Psoas muscle (tissue), 8 donors: ENCODE results near the gene OR5AC2. TPM values are rescaled to one million over a fixed set of nuclear protein-coding genes. Genes with fewer than 3 reads are reported as not detected.

ENCODE experiments used
- ATAC-seq, 4 donors: fragments of 200-7000 bp; cut with Tn5 transposase; one replicate each; pipeline ENCODE4 v1.9.1; 2020; ENCODE audit warnings: moderate library complexity in 3 of 4, mild to moderate bottlenecking in 2 of 4
- DNase-seq, 2 donors: peaks; one replicate each; pipeline ENCODE4 v3.0.0-alpha.2; 2020
- H3K27ac ChIP-seq: fragments of 200-600 bp; one replicate; pipeline ENCODE4 v1.8.0; 2022
- H3K27me3 ChIP-seq, 3 donors: fragments of 200-600 bp in 1 of 3; one replicate each; pipeline versions ENCODE4 v1.6.1 to v1.8.0; 2013 to 2022; ENCODE audit warnings: low read length in 2 of 3, mild to moderate bottlenecking in 2 of 3, moderate library complexity in 1 of 3; ENCODE audit not compliant: insufficient read depth in 3 of 3
- H3K36me3 ChIP-seq, 2 donors: fragments of 200-600 bp in 1 of 2; one replicate each; pipeline versions ENCODE4 v1.6.1 to v1.8.0; 2013 to 2022; ENCODE audit warnings: low read depth in 1 of 2, mild to moderate bottlenecking in 1 of 2, moderate library complexity in 1 of 2; ENCODE audit not compliant: insufficient read depth in 1 of 2
- H3K4me1 ChIP-seq: fragments of 200-600 bp; one replicate; pipeline ENCODE4 v1.8.0; 2022
- H3K4me3 ChIP-seq: fragments of 200-600 bp; one replicate; pipeline ENCODE4 v1.8.0; 2022; ENCODE audit warnings: mild to moderate bottlenecking
- H3K9me3 ChIP-seq: fragments of 200-600 bp; one replicate; pipeline ENCODE4 v1.8.0; 2022
- WGBS, 3 donors: extraction: QIAGEN DNeasy Blood & Tissue Kit; methylation state at CpG; one replicate each; pipeline versions ENCODE4 v1.1.6 to v1.1.7; 2013; 5-methylcytosine and 5-hydroxymethylcytosine counted together
- intact Hi-C, 2 donors: fragments of 100-400 bp; cut with DNase I; formaldehyde crosslinking; loops; one replicate each; pipeline versions ENCODE4 v1.11.0 to v1.14.2; 2022
- polyA plus RNA-seq, 3 donors: library from polyadenylated mRNA; stranded (reverse); fragments of 200-250 nt; gene quantifications; one replicate each; pipeline ENCODE4 v1.2.3, GENCODE V29; 2013
- total RNA-seq, 4 donors: library from RNA; stranded (reverse); fragmentation: NEBNext Ultra II Directional in 2 of 4; extraction: Animal tissue kit (Norgen Biotek cat#: 25700) in 2 of 4; gene quantifications; one replicate each; pipeline versions ENCODE4 v1.2.1 to v1.2.4, GENCODE V29; 2021 to 2023
- TF ChIP-seq, protein P1 (sequence below): fragments of 200-600 bp; IDR thresholded peaks from one replicate; pipeline ENCODE4 v1.8.0; 2022; ENCODE audit warnings: antibody characterized with exemption
- donor health status: healthy with polysubstance abuse.
- donor health status: DM: no; HTN: no; CAD: no; lungs with moderate emphysema.
- donor health status: Bipolar disorder and iron deficiency.
- donor health status: healthy.
- donor health status: DM: yes; HTN: yes; CAD: no.
- donor health status: DM: no; HTN: no; CAD: no.
- donor health status: DM: no; HTN: no; CAD: no.
- donor health status: DM: yes; HTN: yes; CAD: no.

Gene OR5AC2
- total and polyA plus RNA-seq, 7 donors, result not detected

DNA sequence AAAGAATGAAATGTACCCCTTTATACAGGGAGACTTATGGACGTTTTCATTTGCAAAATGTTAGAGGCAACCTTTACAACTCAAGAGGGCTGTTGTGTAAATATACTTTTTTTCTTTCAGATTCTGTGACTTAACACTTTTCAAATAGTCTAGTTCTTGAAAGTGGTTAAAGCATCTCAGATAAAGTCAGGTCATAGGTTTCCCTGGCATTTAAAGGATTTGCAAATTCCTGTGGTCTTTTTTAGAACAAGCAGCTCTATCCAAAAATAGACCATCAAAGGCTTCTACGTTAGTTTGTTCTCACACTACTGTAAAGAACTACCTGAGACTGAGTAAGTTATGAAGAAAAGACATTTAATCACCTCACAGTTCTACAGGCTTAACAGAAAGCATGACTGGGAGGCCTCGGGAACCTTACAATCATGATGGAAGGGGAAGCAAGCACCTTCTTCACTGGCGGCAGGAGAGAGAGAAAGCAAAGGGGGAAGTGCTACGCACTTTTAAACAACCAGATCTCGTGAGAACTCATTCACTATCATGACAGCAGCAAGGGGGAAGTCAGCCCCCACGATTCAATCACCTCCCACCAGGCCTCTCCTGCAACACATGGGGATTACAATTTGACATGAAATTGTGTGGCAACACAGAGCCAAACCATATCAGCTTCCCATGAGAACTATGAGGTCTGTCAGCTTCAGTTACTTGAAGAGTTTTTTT is 28.6 kb upstream of the OR5AC2 start:
- no peak for DNase-seq
- intact Hi-C loops, result no loop called here
- Histone ChIP-seq H3K9me3 (no peaks in the 10 kb centered on the region), H3K27ac (no peak overlapping the region), H3K4me3 (no peak overlapping the region), H3K27me3 (no peaks in the 10 kb centered on the region), H3K36me3 (no peaks in the 10 kb centered on the region), H3K4me1 (no peaks in the 10 kb centered on the region)
- WGBS, 3 donors, result 26 to 39% (median 28%) methylated on average over 7 of the region's 7 CpGs
- TF ChIP-seq, protein P1, sequence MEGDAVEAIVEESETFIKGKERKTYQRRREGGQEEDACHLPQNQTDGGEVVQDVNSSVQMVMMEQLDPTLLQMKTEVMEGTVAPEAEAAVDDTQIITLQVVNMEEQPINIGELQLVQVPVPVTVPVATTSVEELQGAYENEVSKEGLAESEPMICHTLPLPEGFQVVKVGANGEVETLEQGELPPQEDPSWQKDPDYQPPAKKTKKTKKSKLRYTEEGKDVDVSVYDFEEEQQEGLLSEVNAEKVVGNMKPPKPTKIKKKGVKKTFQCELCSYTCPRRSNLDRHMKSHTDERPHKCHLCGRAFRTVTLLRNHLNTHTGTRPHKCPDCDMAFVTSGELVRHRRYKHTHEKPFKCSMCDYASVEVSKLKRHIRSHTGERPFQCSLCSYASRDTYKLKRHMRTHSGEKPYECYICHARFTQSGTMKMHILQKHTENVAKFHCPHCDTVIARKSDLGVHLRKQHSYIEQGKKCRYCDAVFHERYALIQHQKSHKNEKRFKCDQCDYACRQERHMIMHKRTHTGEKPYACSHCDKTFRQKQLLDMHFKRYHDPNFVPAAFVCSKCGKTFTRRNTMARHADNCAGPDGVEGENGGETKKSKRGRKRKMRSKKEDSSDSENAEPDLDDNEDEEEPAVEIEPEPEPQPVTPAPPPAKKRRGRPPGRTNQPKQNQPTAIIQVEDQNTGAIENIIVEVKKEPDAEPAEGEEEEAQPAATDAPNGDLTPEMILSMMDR, result no peak
- no peak for ATAC-seq

DNA sequence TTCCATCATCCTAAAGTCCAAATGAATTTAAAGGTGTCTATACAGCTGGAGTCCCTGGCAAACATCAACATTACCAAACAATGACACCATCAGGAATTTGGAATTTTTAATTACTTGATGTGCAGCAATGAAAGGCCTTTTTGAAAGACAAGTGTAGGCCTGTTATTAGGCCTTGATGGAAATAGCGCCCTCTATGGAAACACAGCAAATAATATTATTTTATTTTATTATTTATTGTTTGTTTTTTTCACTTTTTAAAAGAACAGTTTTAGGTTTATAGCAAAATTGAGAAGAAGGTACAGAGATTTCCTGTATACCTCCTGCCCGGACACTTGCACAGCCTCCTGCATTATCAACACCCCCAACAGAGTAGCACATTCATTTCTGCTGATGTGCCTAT is 18.1 kb upstream of the OR5AC2 start:
- H3K9me3 ChIP-seq, result no peaks in the 10 kb centered on the region
- intact Hi-C loops, result no loop called here
- no peaks in the 10 kb centered on the region for H3K36me3 ChIP-seq
- 34 to 56% (median 54%) methylated on average over 2 of the region's 2 CpGs for WGBS, 3 donors
- no peak overlapping the region for H3K27ac ChIP-seq
- DNase-seq (no peak), ATAC-seq (no peak)
- no peak overlapping the region for H3K4me3 ChIP-seq
- no peaks in the 10 kb centered on the region for H3K4me1 ChIP-seq
- TF ChIP-seq, protein P1, result no peak
- H3K27me3 ChIP-seq, result no peaks in the 10 kb centered on the region

DNA sequence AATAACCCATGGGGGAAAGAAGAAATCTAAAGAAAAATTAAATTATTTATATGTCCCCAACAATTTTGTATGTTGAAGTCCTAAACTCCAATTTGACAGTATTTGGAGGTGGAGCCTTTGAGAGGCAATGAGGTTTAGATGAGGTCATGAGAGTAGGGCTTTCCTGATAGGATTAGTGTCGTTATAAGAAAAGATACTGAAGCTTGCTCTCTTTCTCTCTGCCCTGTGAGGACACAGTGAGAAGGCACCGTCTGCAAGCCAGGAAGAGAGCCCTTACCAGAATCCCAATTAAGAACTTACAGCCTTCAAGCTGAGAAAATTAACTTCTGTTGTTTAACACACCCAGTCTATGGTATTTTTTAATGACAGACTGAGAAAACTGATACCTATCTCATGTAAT is 16.1 kb upstream of the OR5AC2 start:
- Histone ChIP-seq H3K9me3 (no peaks in the 10 kb centered on the region), H3K36me3 (no peaks in the 10 kb centered on the region), H3K27ac (no peak overlapping the region), H3K4me1 (no peaks in the 10 kb centered on the region), H3K4me3 (no peak overlapping the region), H3K27me3 (no peaks in the 10 kb centered on the region)
- intact Hi-C loops, result no loop called here
- TF ChIP-seq, protein P1, result no peak
- ATAC-seq (no peak), DNase-seq (no peak)
- WGBS, 3 donors, result 6 to 24% (median 20%) methylated on average over 2 of the region's 2 CpGs

DNA sequence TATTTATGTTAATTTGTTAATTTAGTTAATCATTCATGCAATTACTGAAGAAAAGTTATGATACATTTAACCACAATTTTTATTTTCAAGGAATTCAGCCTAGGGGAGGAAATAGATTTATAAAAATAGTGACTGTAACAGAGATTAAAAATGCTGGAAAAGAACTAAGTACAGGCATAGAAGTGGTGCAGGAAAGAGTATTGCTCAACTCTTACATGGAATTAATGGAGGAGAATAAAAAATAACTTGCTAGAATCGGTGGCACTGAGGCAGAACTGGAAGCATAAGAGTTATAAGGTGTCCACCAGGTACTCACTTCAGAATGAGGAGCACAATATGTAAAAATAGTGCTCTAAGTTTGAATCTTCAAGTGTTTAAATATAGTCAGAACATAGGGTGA is 13.5 kb upstream of the OR5AC2 start:
- Histone ChIP-seq H3K4me3 (no peak overlapping the region), H3K36me3 (no peaks in the 10 kb centered on the region), H3K27me3 (no peaks in the 10 kb centered on the region), H3K4me1 (no peaks in the 10 kb centered on the region), H3K9me3 (no peaks in the 10 kb centered on the region), H3K27ac (no peak overlapping the region)
- DNase-seq (no peak), ATAC-seq (no peak)
- intact Hi-C loops, result no loop called here
- WGBS, 3 donors, result 21 to 31% (median 26%) methylated on average over 1 of the region's 1 CpG
- TF ChIP-seq, protein P1, result no peak

DNA sequence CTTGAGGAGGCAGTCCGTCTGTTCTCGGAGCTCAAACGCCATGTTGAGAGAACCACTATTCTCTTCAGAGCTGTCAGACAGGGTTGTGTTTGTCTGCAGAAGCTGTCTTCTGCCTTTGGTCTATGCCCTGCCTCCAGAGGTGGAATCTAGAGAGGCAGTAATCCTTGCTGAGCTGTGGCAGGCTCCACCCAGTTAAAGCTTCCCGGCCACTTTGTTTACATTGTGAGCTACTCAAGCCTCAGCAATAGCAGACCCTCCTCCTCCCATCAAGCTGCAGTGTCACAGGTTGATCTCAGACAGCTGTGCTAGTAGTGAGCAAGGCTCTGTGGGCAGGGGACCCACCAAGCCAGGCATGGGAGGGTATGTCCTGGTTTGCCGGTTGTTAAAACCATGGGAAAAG is 8.9 kb downstream of the OR5AC2 start:
- WGBS, 3 donors, result 76 to 81% (median 77%) methylated on average over 5 of the region's 5 CpGs
- Histone ChIP-seq H3K4me1 (no peaks in the 10 kb centered on the region), H3K9me3 (no peaks in the 10 kb centered on the region), H3K36me3 (no peaks in the 10 kb centered on the region), H3K27me3 (no peaks in the 10 kb centered on the region), H3K4me3 (no peak overlapping the region), H3K27ac (no peak overlapping the region)
- TF ChIP-seq, protein P1, result no peak
- ATAC-seq (no peak), DNase-seq (no peak)
- intact Hi-C loops, result no loop called here
